Upper lobe of left lung (tissue), 4 donors: ENCODE results near the gene HSP90B1.

Source experiments
- CTCF ChIP-seq, 6 experiments: fragments of 450-650 bp in 4 of 6; fragments of 200-600 bp in 2 of 6; sonication (generic) in 2 of 6; IDR thresholded peaks; one replicate each; pipeline ENCODE4 v1.5.1; 2016 to 2019; ENCODE audit warnings: antibody characterized with exemption in 6 of 6
- POLR2A ChIP-seq, 4 donors: fragments of 450-650 bp; IDR thresholded peaks; one replicate each; pipeline ENCODE4 v1.5.1; 2016 to 2017; ENCODE audit warnings: antibody characterized with exemption in 4 of 4, mild to moderate bottlenecking in 2 of 4
- POLR2AphosphoS5 ChIP-seq, 2 donors: sonication (generic); formaldehyde crosslinking; IDR thresholded peaks; one replicate each; pipeline ENCODE4 v1.5.1; 2017; ENCODE audit warnings: antibody characterized with exemption in 2 of 2

GRCh38 chr12:103886195-103886797, 43.9 kb upstream of the HSP90B1 start:
- TF ChIP-seq CTCF (IDR thresholded peaks at IDR 0.05) (no peak), POLR2A (IDR thresholded peaks at IDR 0.05) (no peak), POLR2AphosphoS5 (IDR thresholded peaks at IDR 0.05) (no peak)
